Measurements from ENCODE around the gene LDLRAP1.
A peak's percentile ranks its signal among the peaks of the same experiment; 100 is the strongest.

The LDLRAP1 gene

GRCh38 chr1:25610822-25611630 is 67.6 kb downstream of the LDLRAP1 start:
- Histone ChIP-seq H3K36me3 (ENCODE audit: insufficient read depth, low read length) (no peaks in the 10 kb centered on the region), H3K79me2 (ENCODE audit: control insufficient read depth, insufficient read depth, low read length, unreplicated experiment) (no peaks in the 10 kb centered on the region), H3K27me3 (ENCODE audit: insufficient read depth, low read length) (peaks cover 56% of the 10 kb centered on the region), H2AFZ (ENCODE audit: low read length, unreplicated experiment) (no peak overlapping the region), H3K27ac (ENCODE audit: low read depth, low read length) (no peak overlapping the region), H3K4me1 (ENCODE audit: control insufficient read depth, insufficient read depth, low read length, unreplicated experiment) (peaks cover 10% of the 10 kb centered on the region), H3K4me3 (ENCODE audit: low read depth, low read length) (no peak overlapping the region)

GRCh38 chr1:25611843-25612242 is 68.4 kb downstream of the LDLRAP1 start:
- Histone ChIP-seq H3K36me3 (ENCODE audit: insufficient read depth, low read length) (no peaks in the 10 kb centered on the region), H2AFZ (ENCODE audit: low read length, unreplicated experiment) (no peak overlapping the region), H3K27ac (ENCODE audit: low read depth, low read length) (no peak overlapping the region), H3K27me3 (ENCODE audit: insufficient read depth, low read length) (peaks cover 54% of the 10 kb centered on the region), H3K79me2 (ENCODE audit: control insufficient read depth, insufficient read depth, low read length, unreplicated experiment) (no peaks in the 10 kb centered on the region), H3K4me3 (ENCODE audit: low read depth, low read length) (no peak overlapping the region), H3K4me1 (ENCODE audit: control insufficient read depth, insufficient read depth, low read length, unreplicated experiment) (peaks cover 11% of the 10 kb centered on the region)

GRCh38 chr1:25612421-25612820 is 69.0 kb downstream of the LDLRAP1 start:
- Histone ChIP-seq H3K36me3 (ENCODE audit: insufficient read depth, low read length) (no peaks in the 10 kb centered on the region), H2AFZ (ENCODE audit: low read length, unreplicated experiment) (no peak overlapping the region), H3K27me3 (ENCODE audit: insufficient read depth, low read length) (peaks cover 54% of the 10 kb centered on the region)

GRCh38 chr1:25613091-25613490 is 69.7 kb downstream of the LDLRAP1 start:
- Histone ChIP-seq H2AFZ (ENCODE audit: low read length, unreplicated experiment) (no peak overlapping the region), H3K4me3 (ENCODE audit: low read depth, low read length) (no peak overlapping the region), H3K79me2 (ENCODE audit: control insufficient read depth, insufficient read depth, low read length, unreplicated experiment) (no peaks in the 10 kb centered on the region), H3K27ac (ENCODE audit: low read depth, low read length) (no peak overlapping the region), H3K36me3 (ENCODE audit: insufficient read depth, low read length) (no peaks in the 10 kb centered on the region), H3K4me1 (ENCODE audit: control insufficient read depth, insufficient read depth, low read length, unreplicated experiment) (peaks cover 18% of the 10 kb centered on the region), H3K27me3 (ENCODE audit: insufficient read depth, low read length) (peaks cover 61% of the 10 kb centered on the region)

More at GRCh38 chr1:25612421-25612820, 69.0 kb downstream of the LDLRAP1 start:
- H3K27ac ChIP-seq (ENCODE audit: low read depth, low read length): no peak overlapping the region
- H3K4me3 ChIP-seq (ENCODE audit: low read depth, low read length): no peak overlapping the region
- H3K4me1 ChIP-seq (ENCODE audit: control insufficient read depth, insufficient read depth, low read length, unreplicated experiment): peaks cover 11% of the 10 kb centered on the region
- H3K79me2 ChIP-seq (ENCODE audit: control insufficient read depth, insufficient read depth, low read length, unreplicated experiment): no peaks in the 10 kb centered on the region

- Histone ChIP-seq H2AFZ (ENCODE audit: low read length, unreplicated experiment) (no peak overlapping the region), H3K27me3 (ENCODE audit: insufficient read depth, low read length) (peaks cover 67% of the 10 kb centered on the region), H3K4me1 (ENCODE audit: control insufficient read depth, insufficient read depth, low read length, unreplicated experiment) (peaks cover 18% of the 10 kb centered on the region), H3K27ac (ENCODE audit: low read depth, low read length) (no peak overlapping the region), H3K4me3 (ENCODE audit: low read depth, low read length) (no peak overlapping the region), H3K36me3 (ENCODE audit: insufficient read depth, low read length) (no peaks in the 10 kb centered on the region), H3K79me2 (ENCODE audit: control insufficient read depth, insufficient read depth, low read length, unreplicated experiment) (no peaks in the 10 kb centered on the region)
Observed at GRCh38 chr1:25614501-25615171, 71.2 kb downstream of the LDLRAP1 start.

GRCh38 chr1:25615172-25615541 is 71.8 kb downstream of the LDLRAP1 start:
- Histone ChIP-seq H3K4me3 (ENCODE audit: low read depth, low read length) (no peak overlapping the region), H3K27ac (ENCODE audit: low read depth, low read length) (no peak overlapping the region), H3K79me2 (ENCODE audit: control insufficient read depth, insufficient read depth, low read length, unreplicated experiment) (no peaks in the 10 kb centered on the region), H3K27me3 (ENCODE audit: insufficient read depth, low read length) (peaks cover 67% of the 10 kb centered on the region), H3K4me1 (ENCODE audit: control insufficient read depth, insufficient read depth, low read length, unreplicated experiment) (peaks cover 18% of the 10 kb centered on the region), H3K36me3 (ENCODE audit: insufficient read depth, low read length) (no peaks in the 10 kb centered on the region), H2AFZ (ENCODE audit: low read length, unreplicated experiment) (no peak overlapping the region)

GRCh38 chr1:25615563-25616094 is 72.2 kb downstream of the LDLRAP1 start:
- Histone ChIP-seq H3K27me3 (ENCODE audit: insufficient read depth, low read length) (peaks cover 66% of the 10 kb centered on the region), H3K4me1 (ENCODE audit: control insufficient read depth, insufficient read depth, low read length, unreplicated experiment) (peaks cover 18% of the 10 kb centered on the region), H3K36me3 (ENCODE audit: insufficient read depth, low read length) (no peaks in the 10 kb centered on the region), H3K79me2 (ENCODE audit: control insufficient read depth, insufficient read depth, low read length, unreplicated experiment) (no peaks in the 10 kb centered on the region), H3K4me3 (ENCODE audit: low read depth, low read length) (peak overlapping the region; percentile 85), H3K27ac (ENCODE audit: low read depth, low read length) (no peak overlapping the region), H2AFZ (ENCODE audit: low read length, unreplicated experiment) (peak overlapping the region; percentile 98)

GRCh38 chr1:25616095-25616986 is 72.9 kb downstream of the LDLRAP1 start, which contains the start of gene MAN1C1:
TSS of gene MAN1C1 (plus strand) at chr1:25616791. CDS start at chr1:25617798, 1,007 bp downstream.
- Histone ChIP-seq H3K79me2 (ENCODE audit: control insufficient read depth, insufficient read depth, low read length, unreplicated experiment) (no peaks in the 10 kb centered on the region), H3K36me3 (ENCODE audit: insufficient read depth, low read length) (no peaks in the 10 kb centered on the region), H3K4me3 (ENCODE audit: low read depth, low read length) (peak within 1 kb of the TSS; percentile 85), H3K4me1 (ENCODE audit: control insufficient read depth, insufficient read depth, low read length, unreplicated experiment) (peaks cover 18% of the 10 kb centered on the region), H2AFZ (ENCODE audit: low read length, unreplicated experiment) (peak within 1 kb of the TSS; percentile 98), H3K27ac (ENCODE audit: low read depth, low read length) (no peak within 1 kb of the TSS), H3K27me3 (ENCODE audit: insufficient read depth, low read length) (peaks cover 64% of the 10 kb centered on the region)

GRCh38 chr1:25616987-25617624 is 73.7 kb downstream of the LDLRAP1 start:
- H3K4me1 ChIP-seq (ENCODE audit: control insufficient read depth, insufficient read depth, low read length, unreplicated experiment): peaks cover 18% of the 10 kb centered on the region
- H3K36me3 ChIP-seq (ENCODE audit: insufficient read depth, low read length): no peaks in the 10 kb centered on the region
- H3K27me3 ChIP-seq (ENCODE audit: insufficient read depth, low read length): peaks cover 58% of the 10 kb centered on the region
- H3K27ac ChIP-seq (ENCODE audit: low read depth, low read length): no peak overlapping the region
- peak overlapping the region; percentile 78 for H3K4me3 ChIP-seq (ENCODE audit: low read depth, low read length)
- H2AFZ ChIP-seq (ENCODE audit: low read length, unreplicated experiment): peak overlapping the region; percentile 60
- H3K79me2 ChIP-seq (ENCODE audit: control insufficient read depth, insufficient read depth, low read length, unreplicated experiment): no peaks in the 10 kb centered on the region

Measured in ACC112 (cell line).